Colonic mucosa (tissue), 4 donors: ENCODE results near the gene SNRPB2. TPM values are rescaled to one million over a fixed set of nuclear protein-coding genes. Genes with fewer than 3 reads are reported as not detected.

Source experiments
- DNase-seq: peaks from one replicate; pipeline ENCODE4 v3.0.0-alpha.2; 2020
- H3K27ac ChIP-seq: fragments of 200-600 bp; one replicate; pipeline ENCODE4 v1.8.0; 2021
- H3K27me3 ChIP-seq: fragments of 200-600 bp; one replicate; pipeline ENCODE4 v1.8.0; 2021
- H3K36me3 ChIP-seq: fragments of 200-600 bp; one replicate; pipeline ENCODE4 v1.8.0; 2021
- H3K4me1 ChIP-seq: fragments of 200-600 bp; one replicate; pipeline ENCODE4 v1.8.0; 2021; ENCODE audit warnings: mild to moderate bottlenecking
- H3K4me3 ChIP-seq: fragments of 200-600 bp; one replicate; pipeline ENCODE4 v1.8.0; 2021
- H3K9ac ChIP-seq, 2 donors: one replicate each; pipeline ENCODE4 v1.7.0; 2013; ENCODE audit warnings: control low read depth in 2 of 2, low read depth in 2 of 2, low read length in 2 of 2
- H3K9me3 ChIP-seq: fragments of 200-600 bp; one replicate; pipeline ENCODE4 v1.8.0; 2021
- intact Hi-C: fragments of 100-400 bp; cut with DNase I; formaldehyde crosslinking; loops from one replicate; pipeline ENCODE4 v1.14.1; 2022
- total RNA-seq, 2 donors: library from RNA; stranded (reverse); fragmentation: NEBNext Ultra II Directional in 1 of 2; extraction: Animal tissue kit (Norgen Biotek cat#: 25700) in 1 of 2; gene quantifications; one replicate each; pipeline ENCODE4 v1.2.1, GENCODE V29; 2021
- TF ChIP-seq, protein P1 (sequence below): fragments of 200-600 bp; IDR thresholded peaks from one replicate; pipeline ENCODE4 v1.8.0; 2022; ENCODE audit warnings: antibody characterized with exemption, mild to moderate bottlenecking
- donor health status: healthy.
- donor health status: DM: no; HTN: no; CAD: no.
- donor health status: DM: no; HTN: no; CAD: no.

The SNRPB2 gene
- total RNA-seq, 2 donors from 2014 or later: 36.7 to 51.4 TPM

DNA sequence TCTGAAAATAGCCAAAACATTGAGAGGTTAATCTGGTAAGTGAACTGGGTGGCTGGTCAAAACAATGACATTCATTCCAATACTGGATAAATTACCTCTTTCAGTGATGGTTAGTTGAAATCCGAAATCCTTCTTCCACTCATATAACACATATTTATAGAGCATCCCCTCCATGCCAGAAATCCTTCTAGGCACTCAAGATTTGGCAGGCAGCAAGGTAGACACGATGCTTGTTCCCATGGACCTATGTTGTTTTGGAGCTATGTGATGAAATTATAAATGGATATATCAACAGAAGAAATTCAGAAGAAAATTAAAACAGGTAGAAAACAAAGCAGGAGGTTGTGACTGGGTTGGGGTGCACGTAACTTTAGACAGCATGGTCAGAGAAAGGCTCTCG lies 26.3 kb upstream of the SNRPB2 start:
- no peak overlapping the region for H3K9ac ChIP-seq
- TF ChIP-seq, protein P1, sequence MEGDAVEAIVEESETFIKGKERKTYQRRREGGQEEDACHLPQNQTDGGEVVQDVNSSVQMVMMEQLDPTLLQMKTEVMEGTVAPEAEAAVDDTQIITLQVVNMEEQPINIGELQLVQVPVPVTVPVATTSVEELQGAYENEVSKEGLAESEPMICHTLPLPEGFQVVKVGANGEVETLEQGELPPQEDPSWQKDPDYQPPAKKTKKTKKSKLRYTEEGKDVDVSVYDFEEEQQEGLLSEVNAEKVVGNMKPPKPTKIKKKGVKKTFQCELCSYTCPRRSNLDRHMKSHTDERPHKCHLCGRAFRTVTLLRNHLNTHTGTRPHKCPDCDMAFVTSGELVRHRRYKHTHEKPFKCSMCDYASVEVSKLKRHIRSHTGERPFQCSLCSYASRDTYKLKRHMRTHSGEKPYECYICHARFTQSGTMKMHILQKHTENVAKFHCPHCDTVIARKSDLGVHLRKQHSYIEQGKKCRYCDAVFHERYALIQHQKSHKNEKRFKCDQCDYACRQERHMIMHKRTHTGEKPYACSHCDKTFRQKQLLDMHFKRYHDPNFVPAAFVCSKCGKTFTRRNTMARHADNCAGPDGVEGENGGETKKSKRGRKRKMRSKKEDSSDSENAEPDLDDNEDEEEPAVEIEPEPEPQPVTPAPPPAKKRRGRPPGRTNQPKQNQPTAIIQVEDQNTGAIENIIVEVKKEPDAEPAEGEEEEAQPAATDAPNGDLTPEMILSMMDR: no peak
- no peak overlapping the region for H3K27ac ChIP-seq
- H3K9me3 ChIP-seq: no peaks in the 10 kb centered on the region
- DNase-seq: no peak
- intact Hi-C loops: no loop called here
- H3K4me1 ChIP-seq: no peaks in the 10 kb centered on the region
- H3K27me3 ChIP-seq: no peaks in the 10 kb centered on the region
- no peak overlapping the region for H3K4me3 ChIP-seq
- H3K36me3 ChIP-seq: no peaks in the 10 kb centered on the region

DNA sequence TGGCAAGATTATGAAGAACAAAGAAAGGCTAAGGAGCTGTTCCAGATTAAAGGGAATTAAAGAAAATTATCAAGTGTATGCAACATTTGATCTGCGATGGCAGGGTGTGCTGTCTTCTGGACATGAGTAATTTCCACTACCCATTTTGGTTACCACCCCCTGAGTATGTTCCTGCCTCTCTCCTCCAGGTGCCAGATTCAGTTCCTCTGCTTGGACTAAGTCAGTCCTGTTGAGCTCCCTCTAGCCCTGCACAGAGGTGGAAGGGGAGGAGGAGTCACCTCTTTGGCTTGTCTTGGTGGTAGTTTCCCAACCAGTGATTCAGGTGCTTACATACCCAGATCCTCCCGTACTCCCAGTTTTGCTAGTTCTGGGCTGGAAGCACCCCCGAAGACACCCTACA lies 22.2 kb upstream of the SNRPB2 start:
- TF ChIP-seq, protein P1: no peak
- intact Hi-C loops: no loop called here
- no peaks in the 10 kb centered on the region for H3K36me3 ChIP-seq
- H3K9ac ChIP-seq: no peak overlapping the region
- DNase-seq: no peak
- H3K27ac ChIP-seq: no peak overlapping the region
- no peaks in the 10 kb centered on the region for H3K9me3 ChIP-seq
- no peak overlapping the region for H3K4me3 ChIP-seq
- H3K4me1 ChIP-seq: no peaks in the 10 kb centered on the region
- no peaks in the 10 kb centered on the region for H3K27me3 ChIP-seq

DNA sequence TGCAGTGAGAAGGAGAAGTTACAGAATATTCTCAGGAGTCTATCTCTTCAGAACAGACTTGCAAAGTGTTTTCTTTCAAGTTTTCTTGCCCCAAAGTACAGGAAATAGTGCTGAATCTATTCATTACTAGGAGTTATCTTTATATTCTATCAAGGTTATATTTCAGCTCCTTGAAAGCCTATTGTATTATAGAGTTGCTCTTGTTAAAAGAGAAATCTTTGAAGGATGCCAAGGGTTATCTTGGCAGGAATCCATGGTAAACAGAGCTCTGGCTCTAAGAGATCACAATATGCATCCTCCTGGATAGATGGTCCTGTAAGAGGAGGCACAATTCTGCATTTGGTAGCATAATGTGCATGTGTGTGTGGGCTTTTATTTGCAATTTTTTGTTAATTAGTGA lies 21.2 kb upstream of the SNRPB2 start:
- H3K9ac ChIP-seq: no peak overlapping the region
- H3K27me3 ChIP-seq: no peaks in the 10 kb centered on the region
- no peaks in the 10 kb centered on the region for H3K9me3 ChIP-seq
- TF ChIP-seq, protein P1: no peak
- no peaks in the 10 kb centered on the region for H3K4me1 ChIP-seq
- H3K4me3 ChIP-seq: no peak overlapping the region
- intact Hi-C loops: no loop called here
- H3K36me3 ChIP-seq: no peaks in the 10 kb centered on the region
- no peak overlapping the region for H3K27ac ChIP-seq
- DNase-seq: no peak

DNA sequence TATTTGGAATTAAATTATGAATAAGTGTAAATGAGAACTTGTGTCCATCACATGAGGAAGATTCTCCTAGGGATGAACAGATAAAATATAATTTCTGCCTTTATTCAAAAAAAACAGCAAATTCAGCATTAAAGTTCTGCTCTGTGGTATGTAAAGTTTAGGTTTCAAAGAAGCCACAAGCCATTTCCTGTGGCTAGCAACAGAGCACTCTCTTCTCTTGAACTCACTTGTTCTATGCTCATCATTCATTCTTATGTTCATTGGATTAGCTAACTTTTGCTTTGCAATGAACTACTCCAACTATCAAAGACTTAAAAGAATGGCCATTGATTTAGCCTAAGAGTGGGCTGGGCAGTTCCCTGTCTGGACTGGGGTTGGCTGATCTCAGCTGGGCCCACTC lies 20.8 kb upstream of the SNRPB2 start:
- Histone ChIP-seq H3K27me3 (no peaks in the 10 kb centered on the region), H3K9ac (no peak overlapping the region), H3K36me3 (no peaks in the 10 kb centered on the region), H3K4me1 (no peaks in the 10 kb centered on the region), H3K27ac (no peak overlapping the region), H3K9me3 (no peaks in the 10 kb centered on the region), H3K4me3 (no peak overlapping the region)
- intact Hi-C loops: no loop called here
- TF ChIP-seq, protein P1: no peak
- no peak for DNase-seq

DNA sequence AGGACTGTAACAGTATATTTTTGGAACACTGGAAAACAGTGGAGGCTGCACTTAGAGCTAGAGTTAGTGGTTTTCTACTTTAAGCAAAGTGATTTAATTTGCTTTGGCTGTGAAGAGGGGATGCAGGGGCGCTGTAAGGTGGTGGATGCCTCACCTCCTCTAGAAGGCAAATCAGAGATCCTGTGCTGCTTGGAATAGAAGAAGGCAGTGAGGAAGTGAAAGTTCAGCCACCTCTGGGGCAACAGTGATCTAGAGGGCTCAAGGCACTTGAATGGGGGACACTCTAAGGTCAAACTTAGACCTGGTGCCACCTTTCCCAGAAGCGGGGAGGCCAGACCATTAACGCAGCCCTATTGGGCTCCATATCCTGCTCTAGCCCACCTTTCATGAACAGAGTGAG lies 19.0 kb upstream of the SNRPB2 start:
- Histone ChIP-seq H3K36me3 (no peaks in the 10 kb centered on the region), H3K27ac (no peak overlapping the region), H3K4me1 (no peaks in the 10 kb centered on the region), H3K4me3 (no peak overlapping the region), H3K9me3 (no peaks in the 10 kb centered on the region), H3K27me3 (no peaks in the 10 kb centered on the region), H3K9ac (no peak overlapping the region)
- no peak for DNase-seq
- intact Hi-C loops: no loop called here
- TF ChIP-seq, protein P1: no peak
